OCI-LY1 (cell line): ENCODE measurements around the gene PLXDC1.

Experiments used
- CTCF ChIP-seq: fragments of 200-600 bp; sonication (generic), shearing (Covaris generic); IDR thresholded peaks from 2 replicates; pipeline ENCODE4 v1.5.1; 2017; ENCODE audit warnings: mild to moderate bottlenecking, antibody characterized with exemption, low read length, moderate library complexity, mixed read lengths
- EZH2 ChIP-seq: fragments of 200-600 bp; sonication (generic), shearing (Covaris generic); IDR thresholded peaks from 2 replicates; pipeline ENCODE4 v1.8.0; 2017; ENCODE audit warnings: borderline replicate concordance, mixed run types, mild to moderate bottlenecking, antibody characterized with exemption, low read length, moderate library complexity, mixed read lengths

DNA sequence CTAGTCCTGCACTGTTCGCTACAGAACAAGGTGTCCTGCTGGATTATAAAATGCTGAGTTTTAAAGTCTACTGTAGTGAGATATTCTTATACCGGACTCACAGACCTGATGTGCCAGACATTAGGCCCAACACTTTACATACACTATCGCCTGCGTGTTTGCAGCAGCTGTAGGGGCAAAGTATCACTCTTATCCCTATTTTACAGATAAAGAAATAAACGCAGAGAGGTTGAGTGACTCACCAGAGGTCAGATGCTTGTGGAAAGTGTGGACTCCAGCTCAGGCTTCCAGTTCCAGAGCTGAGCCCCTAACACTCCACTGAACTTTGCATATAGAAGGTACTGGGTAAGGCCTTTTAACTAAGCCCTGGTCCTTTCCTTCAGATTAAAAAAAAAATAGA lies 47.4 kb downstream of the PLXDC1 start:
- TF ChIP-seq EZH2 (no peak), CTCF (no peak)
